WTC11 (cell line): ENCODE measurements around the gene TRIML1. TPM values are rescaled to one million over a fixed set of nuclear protein-coding genes. Genes with fewer than 3 reads are reported as not detected.

Source experiments
- ATAC-seq: fragments of 200-7000 bp; cut with Tn5 transposase; 2 replicates; pipeline ENCODE4 v1.10.0; 2021; ENCODE audit warnings: mild to moderate bottlenecking, moderate library complexity
- CTCF ChIA-PET: fragments of 300-600 bp; sonication (Branson Sonifier 250); formaldehyde crosslinking; loops from one replicate; lab custom pipeline; 2021; ENCODE audit warnings: antibody characterized with exemption; lab: Charles Lee
- POLR2A ChIA-PET: fragments of 350-600 bp; sonication (Branson Sonifier 250); formaldehyde crosslinking; loops from one replicate; lab custom pipeline; 2021; ENCODE audit warnings: antibody characterized with exemption; lab: Charles Lee
- DNase-seq: peaks from one replicate; pipeline ENCODE4 v3.0.0; 2021; ENCODE audit warnings: low spot score
- H3K27ac Mint-ChIP-seq: 2 replicates; pipeline ENCODE4 v1.8.0; 2021; ENCODE audit warnings: mixed read lengths
- H3K27me3 Mint-ChIP-seq: 2 replicates; pipeline ENCODE4 v1.8.0; 2021; ENCODE audit warnings: low read depth, mild to moderate bottlenecking, moderate library complexity, mixed read lengths
- H3K36me3 Mint-ChIP-seq: 2 replicates; pipeline ENCODE4 v1.8.0; 2021; ENCODE audit warnings: mixed read lengths
- H3K4me1 Mint-ChIP-seq: 2 replicates; pipeline ENCODE4 v1.8.0; 2022; ENCODE audit warnings: mixed read lengths
- H3K4me3 Mint-ChIP-seq: 2 replicates; pipeline ENCODE4 v1.8.0; 2021; ENCODE audit warnings: mild to moderate bottlenecking, moderate library complexity, mixed read lengths
- H3K9me3 Mint-ChIP-seq: 2 replicates; pipeline ENCODE4 v1.8.0; 2021; ENCODE audit warnings: mixed read lengths
- CBFB ChIP-seq: sonication (generic); formaldehyde crosslinking; IDR thresholded peaks from 2 replicates; pipeline ENCODE4 v1.8.1; 2022; ENCODE audit warnings: mild to moderate bottlenecking, low read depth, missing genetic modification reagents
- ETV6 ChIP-seq: sonication (generic); formaldehyde crosslinking; IDR thresholded peaks from 2 replicates; pipeline ENCODE4 v1.8.1; 2022; ENCODE audit warnings: mild to moderate bottlenecking, missing genetic modification reagents
- GTF2I ChIP-seq: fragments of 250-450 bp; sonication (Bioruptor Pico); conservative IDR thresholded peaks from 2 replicates; pipeline ENCODE4 v1.4.0; 2021; ENCODE audit warnings: mild to moderate bottlenecking
- NR2C2 ChIP-seq: sonication (generic); formaldehyde crosslinking; IDR thresholded peaks from 2 replicates; pipeline ENCODE4 v1.8.0; 2022; ENCODE audit warnings: mild to moderate bottlenecking, missing genetic modification reagents
- NR3C1 ChIP-seq: sonication (generic); formaldehyde crosslinking; conservative IDR thresholded peaks from 2 replicates; pipeline ENCODE4 v1.8.1; 2023; ENCODE audit warnings: low read depth, mild to moderate bottlenecking, missing genetic modification reagents
- OVOL2 ChIP-seq: fragments of 250-450 bp; sonication (Bioruptor Pico); IDR thresholded peaks from 2 replicates; pipeline ENCODE4 v1.9.0; 2021; ENCODE audit warnings: mild to moderate bottlenecking, borderline replicate concordance
- RORB ChIP-seq: fragments of 250-450 bp; sonication (Bioruptor Pico); IDR thresholded peaks from 2 replicates; pipeline ENCODE4 v1.9.0; 2021; ENCODE audit warnings: mild to moderate bottlenecking
- SMAD4 ChIP-seq: sonication (generic); formaldehyde crosslinking; IDR thresholded peaks from 2 replicates; pipeline ENCODE4 v1.8.0; 2022; ENCODE audit warnings: mild to moderate bottlenecking, missing genetic modification reagents
- TCF7 ChIP-seq: sonication (generic); formaldehyde crosslinking; IDR thresholded peaks from 2 replicates; pipeline ENCODE4 v1.8.0; 2022; ENCODE audit warnings: mild to moderate bottlenecking, low read depth, missing genetic modification reagents, moderate library complexity
- TP53 ChIP-seq: sonication (generic); formaldehyde crosslinking; IDR thresholded peaks from 2 replicates; pipeline ENCODE4 v1.8.1; 2023; ENCODE audit warnings: mild to moderate bottlenecking, missing genetic modification reagents
- ZNF219 ChIP-seq: sonication (generic); formaldehyde crosslinking; IDR thresholded peaks from 2 replicates; pipeline ENCODE4 v1.8.0; 2023; ENCODE audit warnings: missing genetic modification reagents, mild to moderate bottlenecking, borderline replicate concordance
- ZNF416 ChIP-seq: fragments of 250-450 bp; sonication (Bioruptor Pico); IDR thresholded peaks from 2 replicates; pipeline ENCODE4 v1.9.0; 2021; ENCODE audit warnings: mild to moderate bottlenecking, inconsistent platforms
- total RNA-seq: library from RNA; stranded (reverse); gene quantifications from 3 replicates; pipeline ENCODE4 v1.2.3, GENCODE V29; 2021
- TF ChIP-seq, protein P1 (sequence below): sonication (generic); formaldehyde crosslinking; IDR thresholded peaks from 2 replicates; pipeline ENCODE4 v1.8.1; 2023; ENCODE audit warnings: mild to moderate bottlenecking, missing genetic modification reagents
- TF ChIP-seq, protein P2 (sequence below): sonication (generic); formaldehyde crosslinking; IDR thresholded peaks from 2 replicates; pipeline ENCODE4 v1.8.1; 2023; ENCODE audit warnings: mild to moderate bottlenecking, moderate library complexity, missing genetic modification reagents
- TF ChIP-seq, protein P3 (sequence below): sonication (generic); formaldehyde crosslinking; conservative IDR thresholded peaks from 2 replicates; pipeline ENCODE4 v1.8.1; 2023; ENCODE audit warnings: mild to moderate bottlenecking, low read depth, missing genetic modification reagents, moderate library complexity
- TF ChIP-seq, protein P4 (sequence below): sonication (generic); formaldehyde crosslinking; IDR thresholded peaks from 2 replicates; pipeline ENCODE4 v1.8.0; 2023; ENCODE audit warnings: mild to moderate bottlenecking, missing genetic modification reagents
- TF ChIP-seq, protein P5 (sequence below): sonication (generic); formaldehyde crosslinking; IDR thresholded peaks from 2 replicates; pipeline ENCODE4 v1.8.0; 2022; ENCODE audit warnings: mild to moderate bottlenecking, missing genetic modification reagents
- TF ChIP-seq, protein P6 (sequence below): fragments of 250-450 bp; sonication (Bioruptor Pico); IDR thresholded peaks from 2 replicates; pipeline ENCODE4 v1.9.0; 2021; ENCODE audit warnings: mild to moderate bottlenecking
- TF ChIP-seq, protein P7 (sequence below): sonication (generic); formaldehyde crosslinking; IDR thresholded peaks from 2 replicates; pipeline ENCODE4 v1.8.1; 2022; ENCODE audit warnings: missing genetic modification reagents, borderline replicate concordance
- TF ChIP-seq, protein P8 (sequence below): sonication (generic); formaldehyde crosslinking; IDR thresholded peaks from 2 replicates; pipeline ENCODE4 v1.8.1; 2022; ENCODE audit warnings: low read depth, missing genetic modification reagents, borderline replicate concordance

The TRIML1 gene
- total RNA-seq, 1 experiment from 2014 or later, result not detected

DNA sequence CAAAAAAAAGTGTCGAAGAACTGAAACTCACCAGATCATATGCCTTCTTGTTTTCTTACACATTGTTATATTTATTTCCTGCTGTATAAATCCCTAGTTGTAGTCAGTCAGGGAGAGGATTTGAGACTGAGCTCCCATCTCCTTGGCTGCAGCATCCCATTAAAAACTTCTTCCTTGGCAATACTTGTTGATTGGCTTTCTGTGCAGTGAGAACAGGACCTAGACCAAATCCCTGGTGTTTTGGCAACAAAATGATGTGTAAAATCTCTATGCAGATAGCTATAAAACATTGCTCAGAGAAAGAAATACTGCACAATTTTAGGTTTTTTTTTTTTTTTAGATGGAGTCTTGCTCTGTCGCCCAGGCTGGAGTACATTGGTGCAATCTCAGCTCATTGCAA is 47.9 kb downstream of the TRIML1 start:
- Mint-ChIP-seq H3K27ac (no peak overlapping the region), H3K36me3 (peaks cover 6% of the 10 kb centered on the region), H3K9me3 (peaks cover 19% of the 10 kb centered on the region), H3K4me1 (no peaks in the 10 kb centered on the region), H3K4me3 (no peak overlapping the region), H3K27me3 (no peaks in the 10 kb centered on the region; the same call in 1 of the 2 replicates)
- TF ChIP-seq NR2C2 (CRISPR knock-in tag), result no peak
- TF ChIP-seq ZNF416 (CRISPR knock-in tag), result no peak
- TF ChIP-seq, protein P1, sequence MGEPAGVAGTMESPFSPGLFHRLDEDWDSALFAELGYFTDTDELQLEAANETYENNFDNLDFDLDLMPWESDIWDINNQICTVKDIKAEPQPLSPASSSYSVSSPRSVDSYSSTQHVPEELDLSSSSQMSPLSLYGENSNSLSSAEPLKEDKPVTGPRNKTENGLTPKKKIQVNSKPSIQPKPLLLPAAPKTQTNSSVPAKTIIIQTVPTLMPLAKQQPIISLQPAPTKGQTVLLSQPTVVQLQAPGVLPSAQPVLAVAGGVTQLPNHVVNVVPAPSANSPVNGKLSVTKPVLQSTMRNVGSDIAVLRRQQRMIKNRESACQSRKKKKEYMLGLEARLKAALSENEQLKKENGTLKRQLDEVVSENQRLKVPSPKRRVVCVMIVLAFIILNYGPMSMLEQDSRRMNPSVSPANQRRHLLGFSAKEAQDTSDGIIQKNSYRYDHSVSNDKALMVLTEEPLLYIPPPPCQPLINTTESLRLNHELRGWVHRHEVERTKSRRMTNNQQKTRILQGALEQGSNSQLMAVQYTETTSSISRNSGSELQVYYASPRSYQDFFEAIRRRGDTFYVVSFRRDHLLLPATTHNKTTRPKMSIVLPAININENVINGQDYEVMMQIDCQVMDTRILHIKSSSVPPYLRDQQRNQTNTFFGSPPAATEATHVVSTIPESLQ, result no peak
- no peak for TF ChIP-seq NR3C1 (CRISPR knock-in tag)
- TF ChIP-seq CBFB (CRISPR knock-in tag), result no peak
- TF ChIP-seq, protein P2, sequence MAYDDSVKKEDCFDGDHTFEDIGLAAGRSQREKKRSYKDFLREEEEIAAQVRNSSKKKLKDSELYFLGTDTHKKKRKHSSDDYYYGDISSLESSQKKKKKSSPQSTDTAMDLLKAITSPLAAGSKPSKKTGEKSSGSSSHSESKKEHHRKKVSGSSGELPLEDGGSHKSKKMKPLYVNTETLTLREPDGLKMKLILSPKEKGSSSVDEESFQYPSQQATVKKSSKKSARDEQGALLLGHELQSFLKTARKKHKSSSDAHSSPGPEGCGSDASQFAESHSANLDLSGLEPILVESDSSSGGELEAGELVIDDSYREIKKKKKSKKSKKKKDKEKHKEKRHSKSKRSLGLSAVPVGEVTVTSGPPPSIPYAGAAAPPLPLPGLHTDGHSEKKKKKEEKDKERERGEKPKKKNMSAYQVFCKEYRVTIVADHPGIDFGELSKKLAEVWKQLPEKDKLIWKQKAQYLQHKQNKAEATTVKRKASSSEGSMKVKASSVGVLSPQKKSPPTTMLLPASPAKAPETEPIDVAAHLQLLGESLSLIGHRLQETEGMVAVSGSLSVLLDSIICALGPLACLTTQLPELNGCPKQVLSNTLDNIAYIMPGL (CRISPR knock-in tag), result no peak
- TF ChIP-seq, protein P3, sequence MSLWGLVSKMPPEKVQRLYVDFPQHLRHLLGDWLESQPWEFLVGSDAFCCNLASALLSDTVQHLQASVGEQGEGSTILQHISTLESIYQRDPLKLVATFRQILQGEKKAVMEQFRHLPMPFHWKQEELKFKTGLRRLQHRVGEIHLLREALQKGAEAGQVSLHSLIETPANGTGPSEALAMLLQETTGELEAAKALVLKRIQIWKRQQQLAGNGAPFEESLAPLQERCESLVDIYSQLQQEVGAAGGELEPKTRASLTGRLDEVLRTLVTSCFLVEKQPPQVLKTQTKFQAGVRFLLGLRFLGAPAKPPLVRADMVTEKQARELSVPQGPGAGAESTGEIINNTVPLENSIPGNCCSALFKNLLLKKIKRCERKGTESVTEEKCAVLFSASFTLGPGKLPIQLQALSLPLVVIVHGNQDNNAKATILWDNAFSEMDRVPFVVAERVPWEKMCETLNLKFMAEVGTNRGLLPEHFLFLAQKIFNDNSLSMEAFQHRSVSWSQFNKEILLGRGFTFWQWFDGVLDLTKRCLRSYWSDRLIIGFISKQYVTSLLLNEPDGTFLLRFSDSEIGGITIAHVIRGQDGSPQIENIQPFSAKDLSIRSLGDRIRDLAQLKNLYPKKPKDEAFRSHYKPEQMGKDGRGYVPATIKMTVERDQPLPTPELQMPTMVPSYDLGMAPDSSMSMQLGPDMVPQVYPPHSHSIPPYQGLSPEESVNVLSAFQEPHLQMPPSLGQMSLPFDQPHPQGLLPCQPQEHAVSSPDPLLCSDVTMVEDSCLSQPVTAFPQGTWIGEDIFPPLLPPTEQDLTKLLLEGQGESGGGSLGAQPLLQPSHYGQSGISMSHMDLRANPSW (CRISPR knock-in tag), result no peak
- TF ChIP-seq, protein P4, sequence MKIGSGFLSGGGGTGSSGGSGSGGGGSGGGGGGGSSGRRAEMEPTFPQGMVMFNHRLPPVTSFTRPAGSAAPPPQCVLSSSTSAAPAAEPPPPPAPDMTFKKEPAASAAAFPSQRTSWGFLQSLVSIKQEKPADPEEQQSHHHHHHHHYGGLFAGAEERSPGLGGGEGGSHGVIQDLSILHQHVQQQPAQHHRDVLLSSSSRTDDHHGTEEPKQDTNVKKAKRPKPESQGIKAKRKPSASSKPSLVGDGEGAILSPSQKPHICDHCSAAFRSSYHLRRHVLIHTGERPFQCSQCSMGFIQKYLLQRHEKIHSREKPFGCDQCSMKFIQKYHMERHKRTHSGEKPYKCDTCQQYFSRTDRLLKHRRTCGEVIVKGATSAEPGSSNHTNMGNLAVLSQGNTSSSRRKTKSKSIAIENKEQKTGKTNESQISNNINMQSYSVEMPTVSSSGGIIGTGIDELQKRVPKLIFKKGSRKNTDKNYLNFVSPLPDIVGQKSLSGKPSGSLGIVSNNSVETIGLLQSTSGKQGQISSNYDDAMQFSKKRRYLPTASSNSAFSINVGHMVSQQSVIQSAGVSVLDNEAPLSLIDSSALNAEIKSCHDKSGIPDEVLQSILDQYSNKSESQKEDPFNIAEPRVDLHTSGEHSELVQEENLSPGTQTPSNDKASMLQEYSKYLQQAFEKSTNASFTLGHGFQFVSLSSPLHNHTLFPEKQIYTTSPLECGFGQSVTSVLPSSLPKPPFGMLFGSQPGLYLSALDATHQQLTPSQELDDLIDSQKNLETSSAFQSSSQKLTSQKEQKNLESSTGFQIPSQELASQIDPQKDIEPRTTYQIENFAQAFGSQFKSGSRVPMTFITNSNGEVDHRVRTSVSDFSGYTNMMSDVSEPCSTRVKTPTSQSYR (CRISPR knock-in tag), result no peak
- TF ChIP-seq, protein P5, sequence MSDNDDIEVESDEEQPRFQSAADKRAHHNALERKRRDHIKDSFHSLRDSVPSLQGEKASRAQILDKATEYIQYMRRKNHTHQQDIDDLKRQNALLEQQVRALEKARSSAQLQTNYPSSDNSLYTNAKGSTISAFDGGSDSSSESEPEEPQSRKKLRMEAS, result no peak
- CTCF ChIA-PET, result no interaction called here
- POLR2A ChIA-PET, result no interaction called here
- DNase-seq, result no peak
- ATAC-seq, result no peak

DNA sequence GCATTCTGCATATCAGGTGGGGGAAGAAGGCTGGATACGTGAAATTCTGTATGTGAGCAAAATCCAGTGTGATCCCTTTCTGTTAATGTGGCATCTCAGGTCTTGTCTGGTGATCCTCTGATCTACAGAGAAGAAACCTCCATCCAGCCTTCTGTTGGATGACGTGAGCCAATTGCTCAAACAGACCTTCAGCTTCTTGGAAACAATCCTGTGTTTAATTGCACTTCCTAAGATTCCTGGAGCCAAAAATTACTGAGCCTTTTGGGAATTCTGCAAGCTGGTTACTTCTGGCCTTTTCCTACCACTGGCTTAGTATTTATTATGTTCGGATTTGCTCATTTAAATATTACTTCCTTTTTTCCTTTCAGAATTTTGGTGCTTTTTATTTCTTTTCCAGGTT is 51.2 kb downstream of the TRIML1 start:
- DNase-seq, result no peak
- ATAC-seq, result no peak
- ChIA-PET POLR2A (no interaction called here), CTCF (no interaction called here)
- Mint-ChIP-seq H3K4me3 (no peak overlapping the region), H3K27me3 (no peaks in the 10 kb centered on the region), H3K9me3 (no peaks in the 10 kb centered on the region), H3K27ac (no peak overlapping the region), H3K4me1 (peaks cover 4% of the 10 kb centered on the region; the same call in 1 of the 2 replicates), H3K36me3 (no peaks in the 10 kb centered on the region)
- TF ChIP-seq, protein P6, sequence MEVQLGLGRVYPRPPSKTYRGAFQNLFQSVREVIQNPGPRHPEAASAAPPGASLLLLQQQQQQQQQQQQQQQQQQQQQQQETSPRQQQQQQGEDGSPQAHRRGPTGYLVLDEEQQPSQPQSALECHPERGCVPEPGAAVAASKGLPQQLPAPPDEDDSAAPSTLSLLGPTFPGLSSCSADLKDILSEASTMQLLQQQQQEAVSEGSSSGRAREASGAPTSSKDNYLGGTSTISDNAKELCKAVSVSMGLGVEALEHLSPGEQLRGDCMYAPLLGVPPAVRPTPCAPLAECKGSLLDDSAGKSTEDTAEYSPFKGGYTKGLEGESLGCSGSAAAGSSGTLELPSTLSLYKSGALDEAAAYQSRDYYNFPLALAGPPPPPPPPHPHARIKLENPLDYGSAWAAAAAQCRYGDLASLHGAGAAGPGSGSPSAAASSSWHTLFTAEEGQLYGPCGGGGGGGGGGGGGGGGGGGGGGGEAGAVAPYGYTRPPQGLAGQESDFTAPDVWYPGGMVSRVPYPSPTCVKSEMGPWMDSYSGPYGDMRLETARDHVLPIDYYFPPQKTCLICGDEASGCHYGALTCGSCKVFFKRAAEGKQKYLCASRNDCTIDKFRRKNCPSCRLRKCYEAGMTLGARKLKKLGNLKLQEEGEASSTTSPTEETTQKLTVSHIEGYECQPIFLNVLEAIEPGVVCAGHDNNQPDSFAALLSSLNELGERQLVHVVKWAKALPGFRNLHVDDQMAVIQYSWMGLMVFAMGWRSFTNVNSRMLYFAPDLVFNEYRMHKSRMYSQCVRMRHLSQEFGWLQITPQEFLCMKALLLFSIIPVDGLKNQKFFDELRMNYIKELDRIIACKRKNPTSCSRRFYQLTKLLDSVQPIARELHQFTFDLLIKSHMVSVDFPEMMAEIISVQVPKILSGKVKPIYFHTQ, result no peak
- TF ChIP-seq RORB (CRISPR knock-in tag) (no peak), SMAD4 (CRISPR knock-in tag) (no peak), TP53 (no peak), OVOL2 (CRISPR knock-in tag) (no peak), GTF2I (no peak), TCF7 (CRISPR knock-in tag) (no peak), ETV6 (no peak), ZNF219 (CRISPR knock-in tag) (no peak)
- TF ChIP-seq, protein P7, sequence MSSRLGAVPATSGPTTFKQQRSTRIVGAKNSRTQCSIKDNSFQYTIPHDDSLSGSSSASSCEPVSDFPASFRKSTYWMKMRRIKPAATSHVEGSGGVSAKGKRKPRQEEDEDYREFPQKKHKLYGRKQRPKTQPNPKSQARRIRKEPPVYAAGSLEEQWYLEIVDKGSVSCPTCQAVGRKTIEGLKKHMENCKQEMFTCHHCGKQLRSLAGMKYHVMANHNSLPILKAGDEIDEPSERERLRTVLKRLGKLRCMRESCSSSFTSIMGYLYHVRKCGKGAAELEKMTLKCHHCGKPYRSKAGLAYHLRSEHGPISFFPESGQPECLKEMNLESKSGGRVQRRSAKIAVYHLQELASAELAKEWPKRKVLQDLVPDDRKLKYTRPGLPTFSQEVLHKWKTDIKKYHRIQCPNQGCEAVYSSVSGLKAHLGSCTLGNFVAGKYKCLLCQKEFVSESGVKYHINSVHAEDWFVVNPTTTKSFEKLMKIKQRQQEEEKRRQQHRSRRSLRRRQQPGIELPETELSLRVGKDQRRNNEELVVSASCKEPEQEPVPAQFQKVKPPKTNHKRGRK (CRISPR knock-in tag), result no peak
- TF ChIP-seq, protein P8, sequence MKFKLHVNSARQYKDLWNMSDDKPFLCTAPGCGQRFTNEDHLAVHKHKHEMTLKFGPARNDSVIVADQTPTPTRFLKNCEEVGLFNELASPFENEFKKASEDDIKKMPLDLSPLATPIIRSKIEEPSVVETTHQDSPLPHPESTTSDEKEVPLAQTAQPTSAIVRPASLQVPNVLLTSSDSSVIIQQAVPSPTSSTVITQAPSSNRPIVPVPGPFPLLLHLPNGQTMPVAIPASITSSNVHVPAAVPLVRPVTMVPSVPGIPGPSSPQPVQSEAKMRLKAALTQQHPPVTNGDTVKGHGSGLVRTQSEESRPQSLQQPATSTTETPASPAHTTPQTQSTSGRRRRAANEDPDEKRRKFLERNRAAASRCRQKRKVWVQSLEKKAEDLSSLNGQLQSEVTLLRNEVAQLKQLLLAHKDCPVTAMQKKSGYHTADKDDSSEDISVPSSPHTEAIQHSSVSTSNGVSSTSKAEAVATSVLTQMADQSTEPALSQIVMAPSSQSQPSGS (CRISPR knock-in tag), result no peak
